PC-9 (cell line): Measurements from ENCODE around the gene NFASC.

ENCODE experiments used
- CTCF ChIP-seq: fragments of 200-600 bp; sonication (generic); conservative IDR thresholded peaks from 2 replicates; pipeline ENCODE4 v1.6.1; 2017; ENCODE audit warnings: mixed run types, antibody characterized with exemption, mild to moderate bottlenecking, moderate library complexity
- EZH2 ChIP-seq: fragments of 200-600 bp; sonication (generic); IDR thresholded peaks from 2 replicates; pipeline ENCODE4 v1.8.0; 2017; ENCODE audit warnings: antibody characterized with exemption, low read depth

GRCh38 chr1:204959374-204959773, 88.7 kb downstream of the NFASC start:
- TF ChIP-seq CTCF (no peak), EZH2 (no peak)
